GM19372 (cell line): ENCODE measurements around the gene PROK1.
"Not testable (repeated sequence)": the region's sequence is repeated elsewhere in the genome, so short reads cannot be mapped to it uniquely, and the experiment has no call there.

Experiments
- ATAC-seq: cut with Tn5 transposase; IDR thresholded peaks from one replicate; pipeline ENCODE4 v1.9.1; 2021; ENCODE audit warnings: mild to moderate bottlenecking, low read depth, moderate library complexity; ENCODE audit not compliant: unreplicated experiment

PROK1 gene

GRCh38 chr1:110450929-110451328 lies at the start of gene PROK1:
Gene PROK1 (plus strand): TSS chr1:110451149. CDS start chr1:110451217, 68 bp downstream.
- ATAC-seq = no peak

GRCh38 chr1:110403805-110404204 lies 47.1 kb upstream of the PROK1 start:
- no peak for ATAC-seq

DNA sequence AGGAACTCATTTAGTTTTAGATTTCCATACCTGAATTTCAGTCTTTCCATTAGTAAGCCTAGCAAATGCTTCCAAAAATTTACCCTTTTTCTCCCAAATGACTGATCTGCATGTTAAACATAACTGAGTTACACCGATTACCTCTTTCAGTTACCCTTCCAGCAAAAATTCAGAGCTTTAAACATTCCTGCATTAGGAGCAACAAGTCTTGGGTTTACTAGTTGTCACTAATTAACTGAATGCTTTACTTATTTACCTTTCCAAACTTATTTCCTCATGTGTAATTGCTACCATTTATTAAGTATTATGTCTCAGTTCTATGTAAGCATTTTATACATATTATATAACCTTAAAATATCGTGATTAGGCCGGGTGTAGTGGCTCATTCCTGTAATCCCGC lies 46.5 kb upstream of the PROK1 start:
- ATAC-seq = no peak

GRCh38 chr1:110406407-110406806 lies 44.5 kb upstream of the PROK1 start:
- ATAC-seq = not testable (repeated sequence)

- ATAC-seq = peak; percentile 93
These were observed 43.4 kb upstream of the PROK1 start, which contains the start of gene LAMTOR5 for GRCh38 chr1:110407260-110408210. Gene LAMTOR5 (minus strand): TSS chr1:110407694. CDS start chr1:110407620, 74 bp downstream.

- ATAC-seq = no peak
These were observed 42.5 kb upstream of the PROK1 start for GRCh38 chr1:110408488-110408887.

DNA sequence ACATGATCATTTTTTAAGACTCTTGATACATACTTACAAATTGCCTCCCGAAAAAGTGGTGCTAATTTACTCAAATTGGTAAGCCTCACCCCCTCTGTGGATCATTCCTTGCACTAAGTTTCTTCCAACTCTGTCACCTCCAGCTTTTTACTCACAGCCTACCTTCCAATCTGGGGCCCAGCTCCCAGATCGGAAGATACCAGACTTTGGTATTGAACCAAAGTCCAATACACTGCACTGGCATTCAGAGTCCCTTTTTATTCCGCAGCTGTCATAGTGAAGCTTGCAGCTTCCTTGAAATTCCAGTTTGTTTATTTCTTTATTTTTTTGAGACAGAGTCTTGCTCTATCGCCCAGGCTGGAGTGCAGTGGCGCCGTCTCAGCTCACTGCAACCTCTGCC lies 41.6 kb upstream of the PROK1 start:
- no peak for ATAC-seq

- ATAC-seq = no peak
These were observed 39.7 kb upstream of the PROK1 start for GRCh38 chr1:110411173-110411735.

- ATAC-seq = no peak
These were observed 38.4 kb upstream of the PROK1 start for GRCh38 chr1:110412576-110412975.

GRCh38 chr1:110413045-110413444 lies 37.9 kb upstream of the PROK1 start:
- not testable (repeated sequence) for ATAC-seq

- no peak for ATAC-seq
These were observed 32.2 kb upstream of the PROK1 start for GRCh38 chr1:110418729-110419128.

DNA sequence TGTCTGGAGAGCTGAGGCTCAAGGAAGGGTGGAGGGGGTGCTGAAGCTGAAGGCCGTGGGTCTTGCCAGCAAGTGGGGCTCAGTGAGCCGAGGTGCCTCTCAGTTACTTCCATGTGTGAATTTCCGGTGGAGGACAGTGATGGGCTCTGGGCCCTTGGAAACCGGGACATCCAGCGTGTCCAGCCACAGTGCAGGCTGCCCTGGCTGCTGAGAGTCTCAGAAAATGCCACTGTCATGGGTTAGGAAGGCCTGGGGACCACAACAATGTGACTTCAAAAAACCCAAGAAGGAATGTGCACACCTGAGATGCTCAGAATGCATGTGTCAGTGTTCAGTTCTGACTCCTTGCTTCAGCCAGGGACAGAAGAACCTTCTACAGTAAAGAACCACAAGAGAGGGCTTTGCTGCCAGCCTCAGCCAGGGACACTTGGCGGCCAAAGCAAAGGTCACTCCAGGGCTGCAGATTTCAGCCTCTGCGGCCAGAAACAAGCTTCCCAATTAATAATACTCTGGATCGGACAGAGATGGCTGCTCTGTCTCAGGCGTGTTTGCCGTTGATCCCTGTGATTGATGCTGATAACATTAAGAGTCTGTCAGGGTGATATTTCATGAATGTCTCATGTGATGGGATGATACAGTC lies 30.8 kb upstream of the PROK1 start:
- ATAC-seq = no peak

DNA sequence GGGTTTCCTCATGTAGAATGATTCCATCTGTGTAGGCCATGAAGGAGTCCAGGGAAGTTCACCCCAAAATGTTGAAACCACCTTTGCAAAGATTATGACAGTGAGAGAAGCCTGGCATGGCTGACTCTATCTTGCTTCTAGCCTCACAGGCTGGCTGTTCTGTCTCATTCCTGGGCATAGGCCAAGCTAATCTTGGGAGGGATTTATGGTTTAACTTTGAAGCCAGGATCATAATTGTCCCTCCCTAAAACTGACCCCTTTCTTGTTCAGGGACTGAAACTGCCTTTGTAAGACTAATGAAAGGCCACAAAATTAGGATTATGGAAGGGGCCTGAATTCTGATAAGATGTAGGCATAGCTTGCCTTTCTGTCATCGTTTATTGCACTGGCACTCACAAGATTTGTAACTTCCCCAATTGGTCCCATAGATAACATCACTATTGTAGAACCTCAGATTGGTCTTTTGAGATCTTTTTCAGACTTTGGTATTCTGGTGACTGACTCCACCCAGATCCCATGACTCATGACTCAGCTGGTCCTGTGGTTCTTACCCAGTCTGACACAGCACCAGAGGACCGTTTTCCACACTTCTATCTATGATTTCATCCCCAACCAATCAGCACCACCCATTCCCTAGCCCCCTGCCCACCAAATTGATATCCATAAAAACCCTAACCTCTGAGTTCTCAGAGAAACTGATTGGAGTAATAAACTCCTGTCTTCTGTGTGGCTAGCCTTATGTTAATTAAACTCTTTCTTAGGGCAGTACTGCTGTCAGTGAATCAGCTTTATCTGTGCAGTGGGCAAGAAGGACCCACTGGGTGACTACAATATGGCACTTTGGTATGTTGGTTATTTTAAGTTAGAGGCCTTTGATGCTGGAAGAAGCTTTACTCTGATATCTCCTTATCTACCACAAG lies 29.8 kb upstream of the PROK1 start:
- ATAC-seq = no peak

DNA sequence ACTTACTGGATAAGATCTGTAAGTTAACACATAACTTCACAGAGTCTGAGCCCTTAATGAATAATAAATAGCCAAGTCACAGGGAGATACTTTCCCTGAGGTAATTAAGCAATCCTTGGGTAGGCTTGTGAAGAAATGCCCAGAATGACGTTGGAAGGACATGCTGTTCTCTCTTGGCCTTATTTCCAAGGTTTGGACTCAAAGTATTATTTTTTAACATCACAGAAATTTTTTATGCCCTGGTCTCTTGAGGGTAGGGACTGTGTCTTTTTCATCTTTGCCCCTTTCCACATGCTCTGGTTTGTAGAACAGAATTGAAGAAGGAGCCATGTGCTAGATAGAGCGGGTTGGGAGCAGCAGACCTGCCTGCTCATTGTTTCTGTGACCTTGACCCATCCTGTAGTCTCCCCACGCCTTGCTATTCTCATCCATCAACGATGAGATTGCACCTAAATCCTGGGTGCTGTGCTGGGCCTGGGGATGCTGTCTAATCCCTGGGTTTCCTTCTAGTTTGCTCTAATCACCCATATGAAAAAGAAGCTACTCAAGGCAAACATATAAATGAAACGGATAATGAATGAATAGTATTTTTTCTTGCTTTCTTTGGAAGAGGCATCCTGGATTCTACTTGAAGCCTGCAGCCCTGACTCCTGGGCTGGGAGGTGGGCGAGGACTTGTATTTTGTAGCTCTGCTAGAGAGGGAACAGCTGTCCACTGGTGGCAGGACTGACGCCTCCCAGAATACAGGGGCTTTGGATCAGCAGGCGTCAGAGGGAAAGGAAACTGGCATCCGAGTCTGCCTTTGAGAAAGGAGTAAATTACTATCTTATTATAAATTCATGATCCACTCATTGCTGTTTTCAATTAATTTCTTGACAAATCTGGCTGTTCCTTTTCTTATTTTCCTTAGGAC lies 26.0 kb upstream of the PROK1 start:
- no peak for ATAC-seq

DNA sequence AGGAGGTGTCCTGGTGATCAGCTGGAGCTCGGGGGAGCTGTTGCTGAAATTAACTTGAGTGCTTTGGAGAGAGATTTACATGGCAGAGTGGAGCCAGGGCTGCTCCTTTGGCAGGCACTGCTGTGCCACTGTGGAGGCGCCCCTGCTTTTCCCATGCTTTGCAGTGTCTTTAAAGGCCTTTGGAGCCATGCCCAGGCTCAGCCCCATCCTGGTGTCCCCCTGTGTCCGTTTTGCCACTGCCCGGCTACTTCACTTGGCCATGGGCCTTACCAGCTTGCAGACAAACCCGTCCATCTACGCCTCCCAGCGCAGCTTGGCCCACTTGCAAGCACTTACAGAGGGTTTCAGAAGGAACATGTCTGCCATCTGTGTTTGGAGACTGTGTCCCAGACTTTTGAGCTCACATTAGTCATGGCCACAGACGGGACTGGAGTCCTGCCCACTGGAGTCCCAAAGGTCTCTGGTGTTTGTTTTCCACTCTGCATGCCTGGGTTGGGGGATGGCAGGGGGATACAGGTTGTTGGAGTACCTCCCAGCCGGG lies 25.3 kb upstream of the PROK1 start:
- no peak for ATAC-seq

DNA sequence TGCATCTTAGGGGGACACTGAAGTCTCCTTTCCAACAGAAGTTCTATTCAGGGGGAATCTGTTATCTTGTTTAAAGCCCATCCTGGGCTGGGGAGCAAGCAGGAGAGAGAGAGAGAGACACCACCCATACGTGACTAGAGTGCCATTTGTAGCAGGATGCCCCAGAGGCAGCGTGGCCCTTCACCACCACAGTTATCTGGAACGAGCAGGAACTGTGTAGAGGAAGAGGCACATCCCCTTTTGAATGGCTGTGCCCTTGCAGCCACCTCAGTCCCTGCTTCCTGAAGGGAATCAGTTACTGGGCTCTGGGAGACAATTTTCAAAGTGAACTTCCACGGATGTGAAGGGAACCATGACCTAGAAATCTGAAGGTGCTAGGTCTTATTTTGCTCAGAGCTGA lies 24.1 kb upstream of the PROK1 start:
- no peak for ATAC-seq

DNA sequence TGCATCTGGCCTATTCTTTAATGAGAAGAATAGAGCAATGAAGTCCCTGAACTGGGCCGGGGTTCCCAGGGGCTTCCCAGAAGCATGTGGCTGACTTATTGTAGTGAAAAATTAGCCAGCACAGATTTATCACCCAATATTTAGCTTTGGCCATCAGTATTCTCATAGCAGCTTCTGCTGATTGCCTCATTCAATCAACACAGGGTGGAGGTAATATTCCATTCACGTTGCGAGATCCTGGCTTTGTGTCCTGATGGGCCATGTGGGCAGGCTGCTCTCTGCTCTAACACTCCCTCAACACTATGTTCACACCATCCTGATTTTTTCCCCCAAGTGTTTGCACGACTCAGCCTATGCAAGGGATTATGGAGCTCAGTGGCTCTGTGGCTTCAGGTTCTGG lies 22.0 kb upstream of the PROK1 start:
- no peak for ATAC-seq

DNA sequence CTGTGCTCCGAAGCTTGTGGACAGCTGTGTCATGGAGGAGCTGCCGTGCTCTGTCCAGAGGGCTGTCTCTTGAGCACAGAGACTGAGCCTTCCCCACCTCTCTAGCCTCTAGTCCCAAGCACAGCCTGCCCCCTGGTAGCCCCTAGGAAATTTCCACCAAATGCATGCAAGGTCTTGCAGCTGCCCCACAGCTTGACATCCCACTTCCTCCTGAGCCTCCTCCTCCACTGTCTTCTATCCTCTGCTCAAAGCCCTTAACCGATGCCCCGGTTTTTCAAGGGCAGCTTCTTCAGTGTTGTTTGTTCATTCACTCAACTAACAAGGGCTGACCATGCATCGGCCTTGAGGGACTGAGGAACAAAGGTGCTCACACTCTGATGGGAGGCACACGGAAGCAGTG lies 20.6 kb upstream of the PROK1 start:
- no peak for ATAC-seq

GRCh38 chr1:110430901-110431300 lies 20.0 kb upstream of the PROK1 start:
- ATAC-seq = no peak
